HL-60 (cell line): ENCODE measurements around the gene KRT4.

ENCODE experiments used
- POLR2AphosphoS5 ChIP-seq: IDR thresholded peaks from 2 replicates; pipeline ENCODE4 v1.6.1; 2012; ENCODE audit warnings: low read depth
- TF ChIP-seq, protein P1 (sequence below): IDR thresholded peaks from one replicate; pipeline ENCODE4 v1.5.1; 2011; ENCODE audit warnings: low read length, control low read depth, inconsistent platforms; ENCODE audit not compliant: insufficient read depth

DNA sequence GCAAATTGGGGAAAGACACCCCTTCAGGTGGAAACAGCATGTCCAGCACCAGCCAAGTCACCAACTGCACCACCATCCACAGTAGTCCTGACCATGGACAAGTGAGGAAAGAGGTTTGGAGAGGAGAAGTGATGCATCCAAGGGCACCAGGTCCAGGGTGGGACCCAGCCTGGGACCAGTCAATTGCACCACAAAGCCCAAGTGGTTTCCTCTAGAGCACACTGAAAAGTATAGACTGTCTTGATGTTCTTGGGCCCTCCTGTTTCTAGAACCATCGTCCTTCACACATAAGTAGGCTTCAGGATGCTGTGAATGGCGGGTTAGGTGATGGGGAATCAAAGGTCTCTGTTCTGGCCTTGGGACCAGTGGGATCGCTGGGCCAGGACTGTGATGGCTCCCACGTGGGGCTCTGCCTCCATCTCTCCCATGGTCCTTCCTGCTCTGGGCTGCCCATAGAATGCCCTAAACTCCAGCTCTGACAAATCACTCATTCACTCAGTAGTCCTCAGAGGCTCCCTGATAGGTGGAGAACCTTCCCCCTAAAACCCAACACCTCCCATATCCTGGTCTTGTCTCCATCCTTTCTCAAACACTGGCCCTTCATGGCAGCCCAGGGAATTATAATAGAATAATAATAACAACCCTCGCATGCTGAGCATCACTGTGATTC is 11.0 kb upstream of the KRT4 start:
- TF ChIP-seq, protein P1, sequence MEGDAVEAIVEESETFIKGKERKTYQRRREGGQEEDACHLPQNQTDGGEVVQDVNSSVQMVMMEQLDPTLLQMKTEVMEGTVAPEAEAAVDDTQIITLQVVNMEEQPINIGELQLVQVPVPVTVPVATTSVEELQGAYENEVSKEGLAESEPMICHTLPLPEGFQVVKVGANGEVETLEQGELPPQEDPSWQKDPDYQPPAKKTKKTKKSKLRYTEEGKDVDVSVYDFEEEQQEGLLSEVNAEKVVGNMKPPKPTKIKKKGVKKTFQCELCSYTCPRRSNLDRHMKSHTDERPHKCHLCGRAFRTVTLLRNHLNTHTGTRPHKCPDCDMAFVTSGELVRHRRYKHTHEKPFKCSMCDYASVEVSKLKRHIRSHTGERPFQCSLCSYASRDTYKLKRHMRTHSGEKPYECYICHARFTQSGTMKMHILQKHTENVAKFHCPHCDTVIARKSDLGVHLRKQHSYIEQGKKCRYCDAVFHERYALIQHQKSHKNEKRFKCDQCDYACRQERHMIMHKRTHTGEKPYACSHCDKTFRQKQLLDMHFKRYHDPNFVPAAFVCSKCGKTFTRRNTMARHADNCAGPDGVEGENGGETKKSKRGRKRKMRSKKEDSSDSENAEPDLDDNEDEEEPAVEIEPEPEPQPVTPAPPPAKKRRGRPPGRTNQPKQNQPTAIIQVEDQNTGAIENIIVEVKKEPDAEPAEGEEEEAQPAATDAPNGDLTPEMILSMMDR, result no peak
- no peak for TF ChIP-seq POLR2AphosphoS5
